Bronchial epithelial cell (primary cell): ENCODE data around the gene OBP2B. TPM values are rescaled to one million over a fixed set of nuclear protein-coding genes. Genes with fewer than 3 reads are reported as not detected.
"Not testable (repeated sequence)": the region's sequence is repeated elsewhere in the genome, so short reads cannot be mapped to it uniquely, and the experiment has no call there.

Experiments
- DNase-seq: peaks from one replicate; pipeline ENCODE4 v3.0.0-alpha.2; 2010; ENCODE audit warnings: low read depth
- FAIRE-seq: peaks from 2 replicates; lab custom pipeline; 2011; peaks lifted over from hg19 to GRCh38; lab: Jason Lieb, UNC
- H3K27me3 ChIP-seq: 2 replicates; pipeline ENCODE4 v1.5.1; 2011; ENCODE audit warnings: low read length; ENCODE audit not compliant: control insufficient read depth, insufficient read depth
- H3K36me3 ChIP-seq: 2 replicates; pipeline ENCODE4 v1.5.1; 2011; ENCODE audit warnings: low read length; ENCODE audit not compliant: control insufficient read depth, insufficient read depth
- H3K4me3 ChIP-seq: 2 replicates; pipeline ENCODE4 v1.5.1; 2011; ENCODE audit warnings: mild to moderate bottlenecking, low read depth, low read length, control low read depth
- CTCF ChIP-seq: IDR thresholded peaks from 2 replicates; pipeline ENCODE4 v1.5.1; 2011; ENCODE audit warnings: mild to moderate bottlenecking, moderate library complexity, low read length, control low read depth, inconsistent platforms; ENCODE audit not compliant: insufficient read depth, severe bottlenecking
- total RNA-seq: library from RNA; depleted of rRNA; stranded (reverse); fragments of >200 nt; gene quantifications from 2 replicates; pipeline ENCODE4 v1.2.1, GENCODE V29; 2014

OBP2B gene
- total RNA-seq, 1 donor from 2014 or later, result not detected

DNA sequence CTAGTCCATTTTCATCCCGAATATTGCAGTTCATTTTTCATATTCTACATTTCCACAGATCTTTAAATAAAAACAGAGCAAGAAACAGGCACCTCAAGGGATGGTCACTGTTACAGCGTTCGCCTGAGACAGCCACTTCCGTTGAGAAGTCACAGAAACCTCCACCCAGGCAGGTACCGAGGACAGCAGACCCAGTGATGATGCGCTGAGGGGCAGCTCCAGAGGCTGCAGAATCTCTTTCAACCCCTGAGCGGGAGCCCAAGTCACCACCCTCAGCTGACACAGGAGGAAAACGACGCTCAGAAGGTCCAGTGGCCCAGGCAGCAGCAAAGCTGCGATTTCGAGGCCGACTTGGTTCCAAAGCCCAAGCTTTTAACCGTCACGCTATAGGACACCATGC is 33.2 kb upstream of the OBP2B start:
- H3K36me3 ChIP-seq, result no peaks in the 10 kb centered on the region
- H3K27me3 ChIP-seq, result peaks cover 2% of the 10 kb centered on the region
- FAIRE-seq (no peak), DNase-seq (no peak)
- TF ChIP-seq CTCF, result no peak
- no peak overlapping the region for H3K4me3 ChIP-seq

GRCh38 chr9:133239533-133240090 is 30.6 kb upstream of the OBP2B start:
- TF ChIP-seq CTCF, result no peak
- H3K27me3 ChIP-seq, result peaks cover 2% of the 10 kb centered on the region
- H3K4me3 ChIP-seq, result no peak overlapping the region
- FAIRE-seq (no peak), DNase-seq (no peak)
- no peaks in the 10 kb centered on the region for H3K36me3 ChIP-seq

DNA sequence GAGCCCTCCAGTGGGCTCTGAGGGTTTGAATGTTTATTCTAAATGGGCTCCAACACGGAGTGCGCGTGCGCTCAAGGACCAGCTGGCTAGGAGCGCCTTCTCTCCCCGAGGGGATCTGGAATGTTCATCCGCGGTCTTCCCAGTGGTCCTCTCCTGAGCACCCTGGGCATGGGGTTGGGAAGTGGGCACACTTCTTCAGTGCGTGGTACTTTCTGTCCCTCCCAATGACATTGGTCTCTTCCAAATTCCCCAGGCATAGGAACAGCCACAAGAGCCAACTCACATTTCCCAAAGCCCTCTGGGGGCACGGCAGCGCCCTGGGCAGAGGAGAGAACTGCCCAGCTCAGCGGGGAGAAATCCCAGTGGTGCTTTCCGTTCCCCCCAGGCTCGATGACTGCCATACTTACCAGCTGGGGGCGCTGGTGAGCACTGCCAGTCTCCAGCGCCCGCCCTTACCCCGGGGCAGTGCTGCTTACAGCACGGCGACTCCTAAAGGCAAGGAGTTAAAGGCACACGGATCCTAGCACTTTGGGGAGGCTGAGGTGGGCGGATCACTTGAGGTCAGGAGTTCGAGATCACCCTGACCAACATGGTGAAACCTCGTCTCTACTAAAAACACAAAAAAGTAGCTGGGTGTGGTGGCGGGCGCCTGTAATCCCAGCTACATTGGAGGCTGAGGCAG is 29.9 kb upstream of the OBP2B start:
- Histone ChIP-seq H3K27me3 (peaks cover 2% of the 10 kb centered on the region), H3K4me3 (peak overlapping the region; percentile 10), H3K36me3 (no peaks in the 10 kb centered on the region)
- FAIRE-seq, result no peak
- DNase-seq, result peak; percentile 34
- TF ChIP-seq CTCF, result peak; percentile 81

GRCh38 chr9:133238272-133238850 is 29.3 kb upstream of the OBP2B start:
- H3K4me3 ChIP-seq, result peak overlapping the region; percentile 10
- DNase-seq (peak; percentile 11), FAIRE-seq (no peak)
- peaks cover 2% of the 10 kb centered on the region for H3K27me3 ChIP-seq
- no peaks in the 10 kb centered on the region for H3K36me3 ChIP-seq
- no peak for TF ChIP-seq CTCF

GRCh38 chr9:133237035-133237731 is 28.1 kb upstream of the OBP2B start:
- FAIRE-seq, result no peak
- no peaks in the 10 kb centered on the region for H3K36me3 ChIP-seq
- TF ChIP-seq CTCF, result no peak
- DNase-seq, result no peak
- H3K4me3 ChIP-seq, result no peak overlapping the region
- peaks cover 2% of the 10 kb centered on the region for H3K27me3 ChIP-seq

GRCh38 chr9:133236291-133237034 is 27.4 kb upstream of the OBP2B start:
- not testable (repeated sequence) for DNase-seq, H3K27me3 ChIP-seq, FAIRE-seq, H3K4me3 ChIP-seq, H3K36me3 ChIP-seq
